ENCODE results near the gene PRKCB. TPM values are rescaled to one million over a fixed set of nuclear protein-coding genes. Genes with fewer than 3 reads are reported as not detected.
"Not testable (repeated sequence)": the region's sequence is repeated elsewhere in the genome, so short reads cannot be mapped to it uniquely, and the experiment has no call there.

Gene PRKCB
- total RNA-seq, 1 donor from 2014 or later = 1.0 TPM

DNA sequence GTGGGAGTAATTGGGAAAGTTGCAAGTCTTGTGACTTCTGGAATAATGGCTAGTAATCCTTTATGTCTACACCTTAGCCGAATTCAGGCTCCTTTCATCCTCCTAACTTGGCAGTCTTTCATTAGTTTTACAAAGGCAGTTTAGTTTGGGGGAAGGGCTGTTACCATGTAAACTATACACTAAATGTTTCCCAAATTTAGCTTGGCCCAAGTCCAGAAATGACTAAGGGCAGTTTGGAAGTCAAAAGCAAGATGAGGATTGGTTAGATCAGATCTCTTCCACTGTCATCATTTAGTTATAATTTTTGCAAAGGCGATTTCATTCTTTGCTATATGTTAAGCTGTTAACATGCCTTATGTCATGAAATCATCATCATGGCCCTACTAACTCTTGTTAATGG lies 304.9 kb downstream of the PRKCB start:
- Histone ChIP-seq H3K27ac (ENCODE audit: low read depth, low read length) (no peak overlapping the region), H3K9me3 (ENCODE audit: control insufficient read depth in 3 of 3, low read length in 3 of 3) (peaks cover 0 to 2% (median 0%) of the 10 kb centered on the region in 3 donors), H3K36me3 (ENCODE audit: control insufficient read depth in 3 of 3, insufficient read depth in 3 of 3, low read length in 3 of 3) (no peaks in the 10 kb centered on the region), H3K4me3 (ENCODE audit: low read length in 3 of 3) (no peak overlapping the region), H3K9ac (ENCODE audit: low read depth in 1 of 3, low read length in 3 of 3) (no peak overlapping the region), H3K27me3 (ENCODE audit: control insufficient read depth in 3 of 3, insufficient read depth in 3 of 3, low read length in 3 of 3) (no peaks in the 10 kb centered on the region), H3K4me1 (ENCODE audit: control insufficient read depth in 3 of 3, insufficient read depth in 3 of 3, low read length in 3 of 3) (no peaks in the 10 kb centered on the region)

GRCh38 chr16:24141466-24141865 lies 305.7 kb downstream of the PRKCB start:
- Histone ChIP-seq H3K4me1 (ENCODE audit: control insufficient read depth in 3 of 3, insufficient read depth in 3 of 3, low read length in 3 of 3) (no peaks in the 10 kb centered on the region), H3K27ac (ENCODE audit: low read depth, low read length) (no peak overlapping the region), H3K4me3 (ENCODE audit: low read length in 3 of 3) (no peak overlapping the region), H3K9me3 (ENCODE audit: control insufficient read depth in 3 of 3, low read length in 3 of 3) (peaks cover 0 to 2% (median 0%) of the 10 kb centered on the region in 3 donors), H3K36me3 (ENCODE audit: control insufficient read depth in 3 of 3, insufficient read depth in 3 of 3, low read length in 3 of 3) (no peaks in the 10 kb centered on the region), H3K27me3 (ENCODE audit: control insufficient read depth in 3 of 3, insufficient read depth in 3 of 3, low read length in 3 of 3) (no peaks in the 10 kb centered on the region), H3K9ac (ENCODE audit: low read depth in 1 of 3, low read length in 3 of 3) (no peak overlapping the region)

DNA sequence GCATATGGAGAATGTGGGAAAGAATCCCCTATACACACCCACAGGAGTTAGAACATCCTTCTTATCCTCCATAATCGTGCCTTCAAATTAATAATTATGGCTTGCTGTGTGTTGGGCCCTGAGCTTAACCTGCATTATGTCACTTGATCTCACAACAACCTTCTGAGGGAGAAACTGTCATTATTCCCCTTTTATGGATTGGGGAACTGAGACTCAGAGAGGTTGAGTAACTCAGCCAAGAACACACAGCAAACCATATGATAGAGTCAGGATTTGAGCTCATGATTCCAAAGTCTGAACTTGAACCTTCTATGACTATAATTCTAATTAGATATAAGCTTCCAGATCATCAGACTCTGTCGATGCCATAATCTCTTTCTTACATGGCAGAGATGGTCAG lies 306.1 kb downstream of the PRKCB start:
- Histone ChIP-seq H3K27me3 (ENCODE audit: control insufficient read depth in 3 of 3, insufficient read depth in 3 of 3, low read length in 3 of 3) (no peaks in the 10 kb centered on the region), H3K27ac (ENCODE audit: low read depth, low read length) (no peak overlapping the region), H3K36me3 (ENCODE audit: control insufficient read depth in 3 of 3, insufficient read depth in 3 of 3, low read length in 3 of 3) (no peaks in the 10 kb centered on the region), H3K4me3 (ENCODE audit: low read length in 3 of 3) (no peak overlapping the region), H3K9ac (ENCODE audit: low read depth in 1 of 3, low read length in 3 of 3) (no peak overlapping the region), H3K9me3 (ENCODE audit: control insufficient read depth in 3 of 3, low read length in 3 of 3) (peaks cover 0 to 2% (median 0%) of the 10 kb centered on the region in 3 donors), H3K4me1 (ENCODE audit: control insufficient read depth in 3 of 3, insufficient read depth in 3 of 3, low read length in 3 of 3) (no peaks in the 10 kb centered on the region)

GRCh38 chr16:24145927-24146326 lies 310.1 kb downstream of the PRKCB start:
- Histone ChIP-seq H3K9me3 (ENCODE audit: control insufficient read depth in 3 of 3, low read length in 3 of 3) (no peaks in the 10 kb centered on the region), H3K27me3 (ENCODE audit: control insufficient read depth in 3 of 3, insufficient read depth in 3 of 3, low read length in 3 of 3) (no peaks in the 10 kb centered on the region), H3K4me3 (ENCODE audit: low read length in 3 of 3) (no peak overlapping the region), H3K27ac (ENCODE audit: low read depth, low read length) (no peak overlapping the region), H3K9ac (ENCODE audit: low read depth in 1 of 3, low read length in 3 of 3) (no peak overlapping the region), H3K36me3 (ENCODE audit: control insufficient read depth in 3 of 3, insufficient read depth in 3 of 3, low read length in 3 of 3) (no peaks in the 10 kb centered on the region), H3K4me1 (ENCODE audit: control insufficient read depth in 3 of 3, insufficient read depth in 3 of 3, low read length in 3 of 3) (no peaks in the 10 kb centered on the region)

DNA sequence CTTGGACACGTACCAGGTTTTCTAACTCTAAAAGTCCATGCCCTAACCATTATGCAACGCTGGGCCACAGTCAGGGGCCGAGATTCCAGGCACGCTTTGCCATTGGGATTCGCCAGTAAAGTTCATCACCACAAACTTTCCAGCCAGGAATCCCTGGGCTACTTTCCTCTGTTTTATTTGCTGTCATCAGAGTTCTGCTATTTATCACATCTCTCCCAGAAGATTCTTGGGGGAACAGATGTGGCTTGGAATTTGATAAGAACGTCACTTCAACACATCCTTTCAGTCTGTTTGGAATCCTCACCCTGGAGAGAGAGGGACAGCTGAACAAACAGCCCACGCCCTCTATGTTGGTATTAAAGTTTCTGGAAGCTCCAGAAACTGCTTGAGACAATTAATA lies 310.7 kb downstream of the PRKCB start:
- H3K4me1 ChIP-seq (ENCODE audit: control insufficient read depth in 3 of 3, insufficient read depth in 3 of 3, low read length in 3 of 3) = no peaks in the 10 kb centered on the region
- H3K4me3 ChIP-seq (ENCODE audit: low read length in 3 of 3) = no peak overlapping the region
- H3K9ac ChIP-seq (ENCODE audit: low read depth in 1 of 3, low read length in 3 of 3) = no peak overlapping the region
- no peaks in the 10 kb centered on the region for H3K36me3 ChIP-seq (ENCODE audit: control insufficient read depth in 3 of 3, insufficient read depth in 3 of 3, low read length in 3 of 3)
- no peaks in the 10 kb centered on the region for H3K9me3 ChIP-seq (ENCODE audit: control insufficient read depth in 3 of 3, low read length in 3 of 3)
- H3K27ac ChIP-seq (ENCODE audit: low read depth, low read length) = no peak overlapping the region
- H3K27me3 ChIP-seq (ENCODE audit: control insufficient read depth in 3 of 3, insufficient read depth in 3 of 3, low read length in 3 of 3) = no peaks in the 10 kb centered on the region

GRCh38 chr16:24149102-24149501 lies 313.3 kb downstream of the PRKCB start:
- Histone ChIP-seq H3K4me1 (ENCODE audit: control insufficient read depth in 3 of 3, insufficient read depth in 3 of 3, low read length in 3 of 3) (no peaks in the 10 kb centered on the region), H3K36me3 (ENCODE audit: control insufficient read depth in 3 of 3, insufficient read depth in 3 of 3, low read length in 3 of 3) (no peaks in the 10 kb centered on the region), H3K4me3 (ENCODE audit: low read length in 3 of 3) (no peak overlapping the region), H3K27me3 (ENCODE audit: control insufficient read depth in 3 of 3, insufficient read depth in 3 of 3, low read length in 3 of 3) (no peaks in the 10 kb centered on the region), H3K27ac (ENCODE audit: low read depth, low read length) (no peak overlapping the region), H3K9ac (ENCODE audit: low read depth in 1 of 3, low read length in 3 of 3) (no peak overlapping the region), H3K9me3 (ENCODE audit: control insufficient read depth in 3 of 3, low read length in 3 of 3) (no peaks in the 10 kb centered on the region)

DNA sequence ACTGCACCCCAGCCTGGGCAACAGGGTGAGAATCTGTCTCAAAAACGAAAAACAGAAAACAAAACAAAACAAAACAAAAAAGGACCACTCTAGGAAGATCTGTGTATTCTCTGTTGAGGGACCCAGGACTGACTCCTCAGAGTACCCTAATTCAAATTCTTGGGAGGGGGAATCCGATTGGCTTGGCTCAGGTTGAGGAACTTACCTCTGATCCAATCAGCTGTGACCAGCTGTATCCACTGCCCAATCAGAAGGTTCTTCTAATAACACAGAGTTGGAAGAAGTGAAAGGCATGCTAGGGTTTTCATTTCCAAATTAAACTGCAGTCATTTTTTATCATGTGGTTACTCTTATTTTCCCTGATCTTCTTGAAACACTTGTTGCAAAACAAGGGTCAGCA lies 314.5 kb downstream of the PRKCB start:
- no peaks in the 10 kb centered on the region for H3K27me3 ChIP-seq (ENCODE audit: control insufficient read depth in 3 of 3, insufficient read depth in 3 of 3, low read length in 3 of 3)
- H3K9me3 ChIP-seq (ENCODE audit: control insufficient read depth in 3 of 3, low read length in 3 of 3) = no peaks in the 10 kb centered on the region
- no peak overlapping the region for H3K27ac ChIP-seq (ENCODE audit: low read depth, low read length)
- no peaks in the 10 kb centered on the region for H3K36me3 ChIP-seq (ENCODE audit: control insufficient read depth in 3 of 3, insufficient read depth in 3 of 3, low read length in 3 of 3)
- H3K4me3 ChIP-seq (ENCODE audit: low read length in 3 of 3) = no peak overlapping the region
- H3K4me1 ChIP-seq (ENCODE audit: control insufficient read depth in 3 of 3, insufficient read depth in 3 of 3, low read length in 3 of 3) = no peaks in the 10 kb centered on the region
- H3K9ac ChIP-seq (ENCODE audit: low read depth in 1 of 3, low read length in 3 of 3) = no peak overlapping the region

DNA sequence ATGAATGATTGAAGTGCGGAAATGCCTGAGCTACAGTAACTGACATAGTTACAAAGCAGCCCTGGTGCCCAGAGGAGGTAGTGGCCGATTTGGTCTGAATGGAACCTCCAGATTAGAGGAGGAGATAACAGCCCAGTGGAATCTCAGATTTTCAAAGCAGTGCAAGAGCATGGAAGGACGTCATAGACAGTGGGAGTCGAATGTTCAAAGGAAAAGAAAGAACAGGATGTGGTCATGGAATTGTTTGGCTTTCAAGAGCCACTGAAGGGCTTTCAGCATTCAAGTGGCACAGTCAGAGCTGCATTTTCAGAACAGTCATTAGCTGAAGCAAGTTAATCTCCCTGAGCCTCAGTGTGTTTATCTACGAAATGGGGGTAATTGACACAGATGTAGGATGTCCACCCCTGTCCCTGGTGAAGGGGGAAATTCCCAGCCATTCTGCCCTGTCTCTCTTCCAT lies 315.7 kb downstream of the PRKCB start:
- H3K36me3 ChIP-seq (ENCODE audit: control insufficient read depth in 3 of 3, insufficient read depth in 3 of 3, low read length in 3 of 3) = no peaks in the 10 kb centered on the region
- no peak overlapping the region for H3K27ac ChIP-seq (ENCODE audit: low read depth, low read length)
- H3K9ac ChIP-seq (ENCODE audit: low read depth in 1 of 3, low read length in 3 of 3) = no peak overlapping the region
- H3K9me3 ChIP-seq (ENCODE audit: control insufficient read depth in 3 of 3, low read length in 3 of 3) = no peaks in the 10 kb centered on the region
- no peaks in the 10 kb centered on the region for H3K4me1 ChIP-seq (ENCODE audit: control insufficient read depth in 3 of 3, insufficient read depth in 3 of 3, low read length in 3 of 3)
- H3K4me3 ChIP-seq (ENCODE audit: low read length in 3 of 3) = no peak overlapping the region
- no peaks in the 10 kb centered on the region for H3K27me3 ChIP-seq (ENCODE audit: control insufficient read depth in 3 of 3, insufficient read depth in 3 of 3, low read length in 3 of 3)

DNA sequence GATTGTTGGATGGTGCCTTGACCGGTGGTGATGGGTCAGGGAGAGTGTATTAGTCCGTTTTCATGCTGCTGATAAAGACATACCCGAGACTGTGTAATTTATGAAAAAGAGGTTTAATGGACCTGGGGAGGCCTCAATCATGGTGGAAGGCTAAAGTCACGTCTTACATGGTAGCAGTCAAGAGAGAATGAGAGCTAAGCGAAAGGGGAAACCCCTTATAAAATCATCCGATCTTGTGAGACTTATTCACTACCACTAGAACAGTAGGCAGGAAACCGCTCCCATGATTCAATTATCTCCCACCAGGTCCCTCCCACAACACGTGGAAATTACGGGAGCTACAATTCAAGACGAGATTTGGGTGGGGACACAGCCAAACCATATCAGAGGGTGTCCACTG lies 316.3 kb downstream of the PRKCB start:
- not testable (repeated sequence) for H3K4me3 ChIP-seq (ENCODE audit: low read length in 3 of 3); H3K27me3 ChIP-seq (ENCODE audit: control insufficient read depth in 3 of 3, insufficient read depth in 3 of 3, low read length in 3 of 3); H3K9me3 ChIP-seq (ENCODE audit: control insufficient read depth in 3 of 3, low read length in 3 of 3); H3K9ac ChIP-seq (ENCODE audit: low read depth in 1 of 3, low read length in 3 of 3); H3K4me1 ChIP-seq (ENCODE audit: control insufficient read depth in 3 of 3, insufficient read depth in 3 of 3, low read length in 3 of 3); H3K36me3 ChIP-seq (ENCODE audit: control insufficient read depth in 3 of 3, insufficient read depth in 3 of 3, low read length in 3 of 3); H3K27ac ChIP-seq (ENCODE audit: low read depth, low read length)

DNA sequence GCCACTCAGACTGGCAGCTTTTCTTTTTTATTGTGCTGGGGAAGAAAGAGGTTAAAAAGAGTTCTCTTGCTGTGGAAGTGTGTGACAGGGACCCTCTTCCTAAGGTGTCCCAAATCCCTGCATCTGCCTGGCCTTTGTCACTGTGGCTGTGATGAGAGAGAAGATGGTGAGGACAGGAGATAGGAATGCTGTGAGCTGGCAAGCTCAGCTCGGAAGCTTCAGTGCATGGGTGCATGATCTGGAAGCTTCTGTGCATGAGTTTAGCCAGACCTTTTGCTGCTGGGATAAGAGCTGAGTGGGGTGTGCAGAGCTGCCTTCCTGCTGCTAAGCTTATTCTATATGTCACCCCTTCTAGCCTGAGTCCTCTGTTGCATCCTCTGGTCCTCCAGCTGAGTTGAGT lies 317.0 kb downstream of the PRKCB start:
- H3K27me3 ChIP-seq (ENCODE audit: control insufficient read depth in 3 of 3, insufficient read depth in 3 of 3, low read length in 3 of 3) = no peaks in the 10 kb centered on the region
- no peaks in the 10 kb centered on the region for H3K36me3 ChIP-seq (ENCODE audit: control insufficient read depth in 3 of 3, insufficient read depth in 3 of 3, low read length in 3 of 3)
- H3K27ac ChIP-seq (ENCODE audit: low read depth, low read length) = no peak overlapping the region
- no peak overlapping the region for H3K9ac ChIP-seq (ENCODE audit: low read depth in 1 of 3, low read length in 3 of 3)
- H3K4me1 ChIP-seq (ENCODE audit: control insufficient read depth in 3 of 3, insufficient read depth in 3 of 3, low read length in 3 of 3) = no peaks in the 10 kb centered on the region
- H3K4me3 ChIP-seq (ENCODE audit: low read length in 3 of 3) = no peak overlapping the region
- no peaks in the 10 kb centered on the region for H3K9me3 ChIP-seq (ENCODE audit: control insufficient read depth in 3 of 3, low read length in 3 of 3)

DNA sequence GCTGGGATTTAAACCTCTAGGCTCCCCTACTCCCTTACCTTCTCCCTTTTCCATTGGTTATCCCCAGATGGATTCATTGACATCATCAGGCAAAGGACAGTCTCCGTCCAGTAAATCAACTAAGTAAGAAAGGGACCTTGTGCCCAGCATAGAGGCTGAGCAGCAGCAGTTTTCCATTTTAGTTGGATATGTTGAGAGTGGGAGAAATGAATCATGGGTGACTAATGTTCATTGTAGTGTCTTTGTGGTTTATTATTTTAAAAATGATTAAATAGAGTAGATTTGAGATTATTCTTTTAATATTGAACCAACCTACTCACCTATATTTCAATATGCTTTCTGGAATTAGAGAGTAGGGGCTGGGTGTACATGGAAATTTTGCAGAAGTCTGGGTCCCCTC lies 321.0 kb downstream of the PRKCB start:
- H3K27ac ChIP-seq (ENCODE audit: low read depth, low read length) = no peak overlapping the region
- H3K9me3 ChIP-seq (ENCODE audit: control insufficient read depth in 3 of 3, low read length in 3 of 3) = no peaks in the 10 kb centered on the region
- H3K36me3 ChIP-seq (ENCODE audit: control insufficient read depth in 3 of 3, insufficient read depth in 3 of 3, low read length in 3 of 3) = no peaks in the 10 kb centered on the region
- no peaks in the 10 kb centered on the region for H3K27me3 ChIP-seq (ENCODE audit: control insufficient read depth in 3 of 3, insufficient read depth in 3 of 3, low read length in 3 of 3)
- H3K4me1 ChIP-seq (ENCODE audit: control insufficient read depth in 3 of 3, insufficient read depth in 3 of 3, low read length in 3 of 3) = no peaks in the 10 kb centered on the region
- no peak overlapping the region for H3K9ac ChIP-seq (ENCODE audit: low read depth in 1 of 3, low read length in 3 of 3)
- no peak overlapping the region for H3K4me3 ChIP-seq (ENCODE audit: low read length in 3 of 3)
